ENCODE results near the gene ARID5B. TPM values are rescaled to one million over a fixed set of nuclear protein-coding genes. Genes with fewer than 3 reads are reported as not detected.

ARID5B gene
- total and polyA plus RNA-seq, 2 experiments from 2014 or later: 1.3 to 1.6 TPM

- Mint-ChIP-seq H3K4me3 (no peak overlapping the region), H3K27ac (no peak overlapping the region), H3K27me3 (ENCODE audit: insufficient read depth, low read depth, poor library complexity) (no peaks in the 10 kb centered on the region), H3K4me1 (no peaks in the 10 kb centered on the region), H3K9me3 (no peaks in the 10 kb centered on the region), H3K36me3 (ENCODE audit: low read depth) (no peaks in the 10 kb centered on the region)
- Histone ChIP-seq H4K20me1 (replicated peaks; ENCODE audit: insufficient read depth) (no peaks in the 10 kb centered on the region), H3K9me2 (ENCODE audit: insufficient read depth) (0 out of 2 replicates have a peak, but pooled peaks cover 10% of the 10 kb centered on the region), H3K4me3 (no peak overlapping the region), H3K79me2 (replicated peaks; ENCODE audit: insufficient read depth) (no peaks in the 10 kb centered on the region), H3K27ac (ENCODE audit: low read depth) (no peak overlapping the region), H3K36me3 (ENCODE audit: insufficient read depth) (no peaks in the 10 kb centered on the region), H2AFZ (no peak overlapping the region), H3K4me2 (no peak overlapping the region), H3K27me3 (ENCODE audit: insufficient read depth) (no peaks in the 10 kb centered on the region), H3F3A (replicated peaks; ENCODE audit: low read depth) (no peaks in the 10 kb centered on the region), H3K4me1 (ENCODE audit: insufficient read depth) (no peaks in the 10 kb centered on the region)
- TF ChIP-seq ZNF331 (CRISPR knock-in tag; IDR thresholded peaks at IDR 0.05; ENCODE audit: low read depth) (no peak), REST (IDR thresholded peaks at IDR 0.05; ENCODE audit: unreplicated experiment) (no peak), ZNF114 (CRISPR knock-in tag; IDR thresholded peaks at IDR 0.05) (no peak), NANOG (IDR thresholded peaks at IDR 0.05; ENCODE audit: borderline replicate concordance) (no peak), CREB1 (CRISPR knock-in tag; IDR thresholded peaks at IDR 0.05; ENCODE audit: low read depth) (no peak), JUNB (IDR thresholded peaks at IDR 0.05; ENCODE audit: unreplicated experiment) (no peak), ETS1 (IDR thresholded peaks at IDR 0.05) (no peak), EZH2phosphoT487 (IDR thresholded peaks at IDR 0.05; ENCODE audit: unreplicated experiment) (no peak)
- ATAC-seq: no peak
- no peak for DNase-seq (ENCODE audit: low spot score)
Observed at GRCh38 chr10:62077330-62078015, 176.0 kb downstream of the ARID5B start.

DNA sequence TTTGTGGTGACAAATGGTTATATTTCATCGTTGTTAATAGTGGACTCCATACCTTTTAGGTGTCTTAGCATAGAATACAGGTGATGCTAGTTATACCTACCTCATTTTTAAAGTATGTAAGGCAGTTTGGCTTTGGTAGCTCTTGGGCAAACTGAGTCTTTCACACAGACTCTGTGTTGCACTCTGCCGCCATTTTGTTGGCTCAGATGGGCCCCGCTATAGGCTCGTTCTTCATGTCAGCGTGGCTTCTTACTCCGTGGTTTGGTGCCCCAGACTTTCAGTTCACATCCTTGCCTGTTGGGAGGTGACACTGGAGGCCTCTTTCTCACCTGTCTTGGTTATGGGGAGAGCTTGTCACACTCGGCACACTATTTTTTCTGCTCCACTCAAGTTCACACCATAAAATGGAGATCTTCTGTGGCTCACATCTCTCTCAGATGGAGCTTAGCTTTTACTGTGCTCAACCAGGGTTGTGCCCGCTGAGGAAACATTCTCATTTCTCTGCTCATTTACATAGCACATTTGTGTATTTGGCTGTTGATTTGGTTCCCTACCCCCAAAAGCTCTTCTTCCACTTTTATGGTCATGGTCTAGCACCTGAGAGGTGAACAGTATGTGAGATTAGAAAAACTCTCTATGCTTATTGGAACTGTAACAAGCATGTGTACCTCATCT lies 178.5 kb downstream of the ARID5B start:
- H3K27me3 Mint-ChIP-seq (ENCODE audit: insufficient read depth, low read depth, poor library complexity): no peaks in the 10 kb centered on the region
- Histone ChIP-seq H3F3A (replicated peaks; ENCODE audit: low read depth) (no peaks in the 10 kb centered on the region), H3K79me2 (replicated peaks; ENCODE audit: insufficient read depth) (no peaks in the 10 kb centered on the region), H3K4me1 (ENCODE audit: insufficient read depth) (no peaks in the 10 kb centered on the region), H3K9me2 (ENCODE audit: insufficient read depth) (0 out of 2 replicates have a peak, but pooled peaks cover 6% of the 10 kb centered on the region), H3K27me3 (ENCODE audit: insufficient read depth) (no peaks in the 10 kb centered on the region), H3K4me2 (no peak overlapping the region), H4K20me1 (replicated peaks; ENCODE audit: insufficient read depth) (no peaks in the 10 kb centered on the region), H3K4me3 (no peak overlapping the region), H2AFZ (no peak overlapping the region), H3K36me3 (ENCODE audit: insufficient read depth) (no peaks in the 10 kb centered on the region), H3K27ac (ENCODE audit: low read depth) (no peak overlapping the region)
- no peak overlapping the region for H3K4me3 Mint-ChIP-seq
- H3K36me3 Mint-ChIP-seq (ENCODE audit: low read depth): no peaks in the 10 kb centered on the region
- no peak overlapping the region for H3K27ac Mint-ChIP-seq
- no peak for DNase-seq (ENCODE audit: low spot score)
- H3K9me3 Mint-ChIP-seq: no peaks in the 10 kb centered on the region
- ATAC-seq: no peak
- H3K4me1 Mint-ChIP-seq: no peaks in the 10 kb centered on the region
- TF ChIP-seq CTCF (conservative IDR thresholded peaks at IDR 0.05; ENCODE audit: low read depth in 2 of 2) (no peak), CREB1 (CRISPR knock-in tag; IDR thresholded peaks at IDR 0.05; ENCODE audit: low read depth) (no peak), ZNF331 (CRISPR knock-in tag; IDR thresholded peaks at IDR 0.05; ENCODE audit: low read depth) (no peak), POLR2AphosphoS5 (IDR thresholded peaks at IDR 0.05; ENCODE audit: low read depth) (no peak), JUNB (IDR thresholded peaks at IDR 0.05; ENCODE audit: unreplicated experiment) (no peak), NANOG (IDR thresholded peaks at IDR 0.05; ENCODE audit: borderline replicate concordance) (no peak), ZNF114 (CRISPR knock-in tag; IDR thresholded peaks at IDR 0.05) (no peak), REST (IDR thresholded peaks at IDR 0.05; ENCODE audit: unreplicated experiment) (no peak), ETS1 (IDR thresholded peaks at IDR 0.05) (no peak), EZH2phosphoT487 (IDR thresholded peaks at IDR 0.05; ENCODE audit: unreplicated experiment) (no peak)

Measured in GM23338 (cell line).